DND-41 (cell line): ENCODE data around the gene OCIAD1.

ENCODE experiments used
- EZH2 ChIP-seq: IDR thresholded peaks from 3 replicates; pipeline ENCODE4 v1.6.1; 2012; ENCODE audit warnings: borderline replicate concordance, low read depth, mild to moderate bottlenecking, moderate library complexity, low read length, inconsistent platforms; ENCODE audit not compliant: severe bottlenecking
- TF ChIP-seq, protein P1 (sequence below): IDR thresholded peaks from 2 replicates; pipeline ENCODE4 v1.5.1; 2012; ENCODE audit warnings: borderline replicate concordance, low read length, moderate library complexity, mild to moderate bottlenecking; ENCODE audit not compliant: poor library complexity, severe bottlenecking; ENCODE audit errors: extremely low read depth

- TF ChIP-seq, protein P1, sequence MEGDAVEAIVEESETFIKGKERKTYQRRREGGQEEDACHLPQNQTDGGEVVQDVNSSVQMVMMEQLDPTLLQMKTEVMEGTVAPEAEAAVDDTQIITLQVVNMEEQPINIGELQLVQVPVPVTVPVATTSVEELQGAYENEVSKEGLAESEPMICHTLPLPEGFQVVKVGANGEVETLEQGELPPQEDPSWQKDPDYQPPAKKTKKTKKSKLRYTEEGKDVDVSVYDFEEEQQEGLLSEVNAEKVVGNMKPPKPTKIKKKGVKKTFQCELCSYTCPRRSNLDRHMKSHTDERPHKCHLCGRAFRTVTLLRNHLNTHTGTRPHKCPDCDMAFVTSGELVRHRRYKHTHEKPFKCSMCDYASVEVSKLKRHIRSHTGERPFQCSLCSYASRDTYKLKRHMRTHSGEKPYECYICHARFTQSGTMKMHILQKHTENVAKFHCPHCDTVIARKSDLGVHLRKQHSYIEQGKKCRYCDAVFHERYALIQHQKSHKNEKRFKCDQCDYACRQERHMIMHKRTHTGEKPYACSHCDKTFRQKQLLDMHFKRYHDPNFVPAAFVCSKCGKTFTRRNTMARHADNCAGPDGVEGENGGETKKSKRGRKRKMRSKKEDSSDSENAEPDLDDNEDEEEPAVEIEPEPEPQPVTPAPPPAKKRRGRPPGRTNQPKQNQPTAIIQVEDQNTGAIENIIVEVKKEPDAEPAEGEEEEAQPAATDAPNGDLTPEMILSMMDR = no peak
- TF ChIP-seq EZH2 = no peak
These were observed 10.3 kb downstream of the OCIAD1 start for GRCh38 chr4:48841045-48841827.
